HepG2 (cell line): ENCODE data around the gene KCNQ1OT1. TPM values are rescaled to one million over a fixed set of nuclear protein-coding genes. Genes with fewer than 3 reads are reported as not detected.

Source experiments
- GFI1 ChIP-seq: sonication (generic); formaldehyde crosslinking; IDR thresholded peaks from 2 replicates; pipeline ENCODE4 v1.5.0; 2020; ENCODE audit warnings: missing genetic modification reagents, mild to moderate bottlenecking, borderline replicate concordance
- KLF15 ChIP-seq: sonication (generic); formaldehyde crosslinking; IDR thresholded peaks from 2 replicates; pipeline ENCODE4 v1.8.1; 2023; ENCODE audit warnings: borderline replicate concordance, mild to moderate bottlenecking, inconsistent platforms, missing genetic modification reagents, mixed read lengths
- KLF9 ChIP-seq: IDR thresholded peaks from 2 replicates; pipeline ENCODE4 v1.6.1; 2016; ENCODE audit warnings: low read depth
- NAIF1 ChIP-seq: sonication (generic); formaldehyde crosslinking; IDR thresholded peaks from 2 replicates; pipeline ENCODE4 v1.5.0; 2020; ENCODE audit warnings: mild to moderate bottlenecking, missing genetic modification reagents, borderline replicate concordance
- SALL1 ChIP-seq: sonication (generic); formaldehyde crosslinking; IDR thresholded peaks from 2 replicates; pipeline ENCODE4 v1.8.0; 2022; ENCODE audit warnings: mild to moderate bottlenecking, missing genetic modification reagents
- TARDBP ChIP-seq: sonication (generic); formaldehyde crosslinking; IDR thresholded peaks from 2 replicates; pipeline ENCODE4 v1.8.0; 2022; ENCODE audit warnings: mild to moderate bottlenecking, missing genetic modification reagents
- TBX2 ChIP-seq: sonication (generic); formaldehyde crosslinking; IDR thresholded peaks from 2 replicates; pipeline ENCODE4 v1.5.0; 2020; ENCODE audit warnings: missing genetic modification reagents, mild to moderate bottlenecking, borderline replicate concordance
- ZFAT ChIP-seq: sonication (generic); formaldehyde crosslinking; conservative IDR thresholded peaks from 2 replicates; pipeline ENCODE4 v1.8.1; 2023; ENCODE audit warnings: missing genetic modification reagents, inconsistent platforms
- ZNF12 ChIP-seq: sonication (generic); formaldehyde crosslinking; IDR thresholded peaks from 2 replicates; pipeline ENCODE4 v1.5.0; 2020; ENCODE audit warnings: missing genetic modification reagents
- ZNF24 ChIP-seq: fragments of 450-650 bp; IDR thresholded peaks from 2 replicates; pipeline ENCODE4 v1.6.1; 2017; ENCODE audit warnings: antibody characterized with exemption, mild to moderate bottlenecking
- ZNF629 ChIP-seq: sonication (generic); formaldehyde crosslinking; conservative IDR thresholded peaks from 2 replicates; pipeline ENCODE4 v1.5.0; 2020; ENCODE audit warnings: missing genetic modification reagents
- ZNF746 ChIP-seq: sonication (generic); formaldehyde crosslinking; IDR thresholded peaks from 2 replicates; pipeline ENCODE4 v1.8.0; 2022; ENCODE audit warnings: mild to moderate bottlenecking, missing genetic modification reagents
- ZNF766 ChIP-seq: sonication (generic); formaldehyde crosslinking; IDR thresholded peaks from 2 replicates; pipeline ENCODE4 v1.5.0; 2020; ENCODE audit warnings: missing genetic modification reagents, borderline replicate concordance
- polyA plus RNA-seq, 8 experiments: library from polyadenylated mRNA; depleted of rRNA in 3 of 8; stranded (reverse) in 7 of 8; unstranded in 1 of 8; fragments of >200 nt; fragmentation: Illumina TruSeq in 4 of 8; extraction: Trizol in 4 of 8; gene quantifications; 2 replicates each; pipeline versions ENCODE4 v1.2.1 to v1.2.3, GENCODE V29; 2011 to 2016; ENCODE audit warnings: low read depth in 4 of 8, missing spikeins in 1 of 8, mixed read lengths in 1 of 8; ENCODE audit not compliant: insufficient read depth in 1 of 8
- total RNA-seq, 5 experiments: library from RNA; depleted of rRNA; stranded (reverse); fragments of >200 nt; fragmentation: Illumina TruSeq; extraction: Trizol; gene quantifications; 2 replicates each; pipeline ENCODE4 v1.2.3, GENCODE V29; 2016; ENCODE audit warnings: low read depth in 1 of 5
- TF ChIP-seq, protein P1 (sequence below): sonication (generic); formaldehyde crosslinking; IDR thresholded peaks from 2 replicates; pipeline ENCODE4 v1.5.1; 2020; ENCODE audit warnings: missing genetic modification reagents, mild to moderate bottlenecking, borderline replicate concordance
- TF ChIP-seq, protein P2 (sequence below): sonication (generic); formaldehyde crosslinking; IDR thresholded peaks from 2 replicates; pipeline ENCODE4 v1.5.1; 2020; ENCODE audit warnings: missing genetic modification reagents, mild to moderate bottlenecking, borderline replicate concordance
- TF ChIP-seq, protein P3 (sequence below): sonication (generic); formaldehyde crosslinking; IDR thresholded peaks from 2 replicates; pipeline ENCODE4 v1.4.0; 2020; ENCODE audit warnings: missing genetic modification reagents

Gene KCNQ1OT1
- total and polyA plus RNA-seq, 2 of the 13 experiments (the other 11 are each of a cell fraction or from before 2014, with no cell fraction given): 1.3 to 18.9 TPM

DNA sequence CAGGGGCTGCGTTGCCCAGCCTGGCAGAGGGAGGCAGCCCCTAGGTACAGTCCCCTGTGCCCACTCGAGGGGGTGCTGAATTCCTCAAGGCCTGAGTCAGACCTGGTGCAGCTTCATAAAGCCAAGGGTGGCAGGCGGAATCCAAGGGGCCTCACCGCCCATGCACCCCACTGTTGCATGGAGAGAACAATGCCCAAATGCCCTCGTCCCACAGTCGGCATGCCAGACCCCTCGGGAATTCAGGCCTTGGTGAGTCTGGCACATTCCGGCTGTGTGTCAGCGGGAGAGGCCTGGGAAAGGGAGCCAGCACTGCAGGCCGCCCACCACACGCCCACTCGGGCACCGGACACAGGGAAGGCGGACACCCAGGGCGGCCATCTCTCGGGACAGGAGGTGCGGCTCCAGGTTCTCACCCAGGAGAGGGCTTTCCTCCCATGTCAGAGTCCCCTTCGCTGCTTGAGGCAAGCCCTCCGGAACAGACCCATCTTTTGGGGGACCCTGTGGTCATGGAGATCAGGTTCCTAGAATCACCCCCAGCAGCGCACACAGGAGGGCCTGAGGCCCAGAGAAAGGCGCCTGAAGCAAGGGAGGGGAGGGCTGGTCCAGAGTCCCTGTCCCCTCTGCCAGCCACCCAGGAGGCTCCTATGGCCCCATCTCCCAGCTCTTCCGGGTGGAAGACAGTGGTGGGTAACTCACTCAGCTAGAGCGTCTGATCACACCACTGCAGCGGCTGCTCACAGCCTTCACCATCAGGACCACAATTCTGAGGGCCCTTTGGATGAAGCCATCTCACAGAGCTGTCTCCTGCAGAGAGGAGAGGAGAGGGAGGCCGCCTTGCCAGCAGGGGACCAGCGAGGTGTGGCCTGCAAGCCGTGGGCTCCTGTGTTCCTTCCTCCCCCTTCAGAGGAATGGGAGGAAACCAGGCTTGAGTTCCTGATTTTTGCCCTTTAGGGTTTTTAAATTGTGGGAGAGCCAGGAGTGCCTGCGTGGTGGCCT lies 31.6 kb upstream of the KCNQ1OT1 start (continued):
- TF ChIP-seq, protein P1, sequence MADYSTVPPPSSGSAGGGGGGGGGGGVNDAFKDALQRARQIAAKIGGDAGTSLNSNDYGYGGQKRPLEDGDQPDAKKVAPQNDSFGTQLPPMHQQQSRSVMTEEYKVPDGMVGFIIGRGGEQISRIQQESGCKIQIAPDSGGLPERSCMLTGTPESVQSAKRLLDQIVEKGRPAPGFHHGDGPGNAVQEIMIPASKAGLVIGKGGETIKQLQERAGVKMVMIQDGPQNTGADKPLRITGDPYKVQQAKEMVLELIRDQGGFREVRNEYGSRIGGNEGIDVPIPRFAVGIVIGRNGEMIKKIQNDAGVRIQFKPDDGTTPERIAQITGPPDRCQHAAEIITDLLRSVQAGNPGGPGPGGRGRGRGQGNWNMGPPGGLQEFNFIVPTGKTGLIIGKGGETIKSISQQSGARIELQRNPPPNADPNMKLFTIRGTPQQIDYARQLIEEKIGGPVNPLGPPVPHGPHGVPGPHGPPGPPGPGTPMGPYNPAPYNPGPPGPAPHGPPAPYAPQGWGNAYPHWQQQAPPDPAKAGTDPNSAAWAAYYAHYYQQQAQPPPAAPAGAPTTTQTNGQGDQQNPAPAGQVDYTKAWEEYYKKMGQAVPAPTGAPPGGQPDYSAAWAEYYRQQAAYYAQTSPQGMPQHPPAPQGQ (CRISPR knock-in tag): no peak
- TF ChIP-seq ZNF12 (CRISPR knock-in tag): no peak
- TF ChIP-seq NAIF1 (CRISPR knock-in tag): 0 out of 2 replicates have a peak, but pooled peaks have one; percentile 50
- 0 out of 2 replicates have a peak, but pooled peaks have one; percentile 54 for TF ChIP-seq ZFAT (CRISPR knock-in tag)
- no peak; the same call in 1 of the 2 replicates for TF ChIP-seq SALL1 (CRISPR knock-in tag)
- TF ChIP-seq GFI1 (CRISPR knock-in tag): 0 out of 2 replicates have a peak, but pooled peaks have one; percentile 15
- TF ChIP-seq TARDBP: no peak; the same call in 1 of the 2 replicates
- peak; percentile 36; the same call in 1 of the 2 replicates for TF ChIP-seq ZNF629 (CRISPR knock-in tag)
- peak; percentile 20 for TF ChIP-seq ZNF746 (CRISPR knock-in tag)
- TF ChIP-seq TBX2 (CRISPR knock-in tag): no peak
- no peak for TF ChIP-seq KLF15 (CRISPR knock-in tag)
- TF ChIP-seq, protein P2, sequence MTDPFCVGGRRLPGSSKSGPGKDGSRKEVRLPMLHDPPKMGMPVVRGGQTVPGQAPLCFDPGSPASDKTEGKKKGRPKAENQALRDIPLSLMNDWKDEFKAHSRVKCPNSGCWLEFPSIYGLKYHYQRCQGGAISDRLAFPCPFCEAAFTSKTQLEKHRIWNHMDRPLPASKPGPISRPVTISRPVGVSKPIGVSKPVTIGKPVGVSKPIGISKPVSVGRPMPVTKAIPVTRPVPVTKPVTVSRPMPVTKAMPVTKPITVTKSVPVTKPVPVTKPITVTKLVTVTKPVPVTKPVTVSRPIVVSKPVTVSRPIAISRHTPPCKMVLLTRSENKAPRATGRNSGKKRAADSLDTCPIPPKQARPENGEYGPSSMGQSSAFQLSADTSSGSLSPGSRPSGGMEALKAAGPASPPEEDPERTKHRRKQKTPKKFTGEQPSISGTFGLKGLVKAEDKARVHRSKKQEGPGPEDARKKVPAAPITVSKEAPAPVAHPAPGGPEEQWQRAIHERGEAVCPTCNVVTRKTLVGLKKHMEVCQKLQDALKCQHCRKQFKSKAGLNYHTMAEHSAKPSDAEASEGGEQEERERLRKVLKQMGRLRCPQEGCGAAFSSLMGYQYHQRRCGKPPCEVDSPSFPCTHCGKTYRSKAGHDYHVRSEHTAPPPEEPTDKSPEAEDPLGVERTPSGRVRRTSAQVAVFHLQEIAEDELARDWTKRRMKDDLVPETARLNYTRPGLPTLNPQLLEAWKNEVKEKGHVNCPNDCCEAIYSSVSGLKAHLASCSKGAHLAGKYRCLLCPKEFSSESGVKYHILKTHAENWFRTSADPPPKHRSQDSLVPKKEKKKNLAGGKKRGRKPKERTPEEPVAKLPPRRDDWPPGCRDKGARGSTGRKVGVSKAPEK: no peak
- TF ChIP-seq, protein P3, sequence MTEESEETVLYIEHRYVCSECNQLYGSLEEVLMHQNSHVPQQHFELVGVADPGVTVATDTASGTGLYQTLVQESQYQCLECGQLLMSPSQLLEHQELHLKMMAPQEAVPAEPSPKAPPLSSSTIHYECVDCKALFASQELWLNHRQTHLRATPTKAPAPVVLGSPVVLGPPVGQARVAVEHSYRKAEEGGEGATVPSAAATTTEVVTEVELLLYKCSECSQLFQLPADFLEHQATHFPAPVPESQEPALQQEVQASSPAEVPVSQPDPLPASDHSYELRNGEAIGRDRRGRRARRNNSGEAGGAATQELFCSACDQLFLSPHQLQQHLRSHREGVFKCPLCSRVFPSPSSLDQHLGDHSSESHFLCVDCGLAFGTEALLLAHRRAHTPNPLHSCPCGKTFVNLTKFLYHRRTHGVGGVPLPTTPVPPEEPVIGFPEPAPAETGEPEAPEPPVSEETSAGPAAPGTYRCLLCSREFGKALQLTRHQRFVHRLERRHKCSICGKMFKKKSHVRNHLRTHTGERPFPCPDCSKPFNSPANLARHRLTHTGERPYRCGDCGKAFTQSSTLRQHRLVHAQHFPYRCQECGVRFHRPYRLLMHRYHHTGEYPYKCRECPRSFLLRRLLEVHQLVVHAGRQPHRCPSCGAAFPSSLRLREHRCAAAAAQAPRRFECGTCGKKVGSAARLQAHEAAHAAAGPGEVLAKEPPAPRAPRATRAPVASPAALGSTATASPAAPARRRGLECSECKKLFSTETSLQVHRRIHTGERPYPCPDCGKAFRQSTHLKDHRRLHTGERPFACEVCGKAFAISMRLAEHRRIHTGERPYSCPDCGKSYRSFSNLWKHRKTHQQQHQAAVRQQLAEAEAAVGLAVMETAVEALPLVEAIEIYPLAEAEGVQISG (CRISPR knock-in tag): peak; percentile 8; the same call in 1 of the 2 replicates
- no peak for TF ChIP-seq ZNF24
- no peak for TF ChIP-seq ZNF766 (CRISPR knock-in tag)
- no peak for TF ChIP-seq KLF9 (CRISPR knock-in tag)
